HCT116 (cell line): Measurements from ENCODE around the gene RALGPS1. TPM values are rescaled to one million over a fixed set of nuclear protein-coding genes. Genes with fewer than 3 reads are reported as not detected.

ENCODE experiments used
- ATAC-seq: fragments of 200-7000 bp; cut with Tn5 transposase; 2 replicates; pipeline ENCODE4 v1.9.1; 2020; ENCODE audit warnings: mild to moderate bottlenecking, moderate library complexity
- BruUV-seq: library from RNA; stranded (reverse); fragments of 400-500 nt; replicated peaks from 2 replicates; lab custom pipeline; 2021; lab: Mats Ljungman, UMichigan
- CTCF ChIA-PET: fragments of 300-600 bp; sonication (Branson Sonifier 250); formaldehyde crosslinking; loops from one replicate; lab custom pipeline; 2021; ENCODE audit warnings: antibody characterized with exemption; lab: Charles Lee
- POLR2A ChIA-PET: fragments of 300-600, 350-600 bp; sonication (Branson Sonifier 250); formaldehyde crosslinking; loops from one replicate; lab custom pipeline; 2021; ENCODE audit warnings: antibody characterized with exemption; lab: Charles Lee
- RAD21 ChIA-PET, 2 experiments: fragments of 300-600 bp; sonication (Branson Sonifier 250); formaldehyde crosslinking; loops; one replicate each; lab custom pipeline; 2023; ENCODE audit warnings: low total read pairs in 2 of 2; ENCODE audit not compliant: uncharacterized antibody in 2 of 2, unreplicated experiment in 2 of 2, low non-redundant PET in 1 of 2; lab: Charles Lee
- DNase-seq: peaks from one replicate; pipeline ENCODE4 v3.0.0-alpha.2; 2010; ENCODE audit warnings: low read depth, low spot score
- H2AFZ ChIP-seq: fragments of 200-600 bp; shearing (Covaris generic), sonication (generic); 2 replicates; pipeline ENCODE4 v1.6.1; 2017; ENCODE audit warnings: low read depth, mixed run types, mixed read lengths, antibody characterized with exemption, low read length; ENCODE audit not compliant: poor library complexity, severe bottlenecking
- H3K27ac ChIP-seq: 2 replicates; pipeline ENCODE4 v1.5.1; 2012; ENCODE audit warnings: low read depth, low read length
- H3K27me3 ChIP-seq: fragments of 200-600 bp; sonication (generic); 2 replicates; pipeline ENCODE4 v1.6.1; 2016; ENCODE audit warnings: mixed run types, low read length, mixed read lengths; ENCODE audit not compliant: insufficient read depth
- H3K36me3 ChIP-seq, 2 experiments: fragments of 200-500 bp in 1 of 2; fragments of 200-600 bp in 1 of 2; sonication (Bioruptor generic) in 1 of 2; sonication (generic) in 1 of 2; 2 replicates each; pipeline versions ENCODE4 v1.5.1 to v1.6.1; 2014 to 2016; ENCODE audit warnings: low read length in 2 of 2, inconsistent platforms in 1 of 2, mixed read lengths in 1 of 2, mixed run types in 1 of 2; ENCODE audit not compliant: insufficient read depth in 2 of 2, control insufficient read depth in 1 of 2
- H3K4me1 ChIP-seq, 2 experiments: fragments of 200-600 bp in 1 of 2; sonication (generic) in 1 of 2; 2 replicates each; pipeline versions ENCODE4 v1.5.1 to v1.6.1; 2012 to 2017; ENCODE audit warnings: low read length in 2 of 2, inconsistent platforms in 1 of 2, mild to moderate bottlenecking in 1 of 2, mixed read lengths in 1 of 2, mixed run types in 1 of 2, moderate library complexity in 1 of 2; ENCODE audit not compliant: insufficient read depth in 2 of 2, control insufficient read depth in 1 of 2
- H3K4me2 ChIP-seq: fragments of 200-600 bp; sonication (generic); 2 replicates; pipeline ENCODE4 v1.6.1; 2017; ENCODE audit warnings: mixed run types, low read length, mixed read lengths
- H3K4me3 ChIP-seq, 2 experiments: fragments of 200-600 bp in 1 of 2; sonication (generic) in 1 of 2; replicated peaks in 1 of 2; 2 replicates each; pipeline ENCODE4 v1.5.1; 2011 to 2016; ENCODE audit warnings: low read length in 2 of 2, control low read depth in 1 of 2, low read depth in 1 of 2, mild to moderate bottlenecking in 1 of 2, mixed read lengths in 1 of 2, mixed run types in 1 of 2
- H3K79me2 ChIP-seq: fragments of 200-600 bp; sonication (generic); 2 replicates; pipeline ENCODE4 v1.6.1; 2017; ENCODE audit warnings: mild to moderate bottlenecking, mixed run types, low read length, moderate library complexity, mixed read lengths; ENCODE audit not compliant: insufficient read depth
- H3K9ac ChIP-seq: fragments of 200-600 bp; sonication (generic); 2 replicates; pipeline ENCODE4 v1.6.1; 2016; ENCODE audit warnings: low read length, mixed read lengths
- H3K9me2 ChIP-seq: fragments of 200-600 bp; sonication (generic), shearing (Covaris generic); 2 replicates; pipeline ENCODE4 v1.6.1; 2017; ENCODE audit warnings: mixed run types, mild to moderate bottlenecking, moderate library complexity; ENCODE audit not compliant: insufficient read depth
- H3K9me3 ChIP-seq, 2 experiments: fragments of 200-500 bp in 1 of 2; fragments of 200-600 bp in 1 of 2; sonication (Bioruptor generic) in 1 of 2; sonication (generic) in 1 of 2; 2 replicates each; pipeline ENCODE4 v1.6.1; 2014 to 2017; ENCODE audit warnings: low read length in 2 of 2, mixed read lengths in 2 of 2, inconsistent platforms in 1 of 2, low read depth in 1 of 2, mild to moderate bottlenecking in 1 of 2, mixed run types in 1 of 2, moderate library complexity in 1 of 2; ENCODE audit not compliant: control insufficient read depth in 1 of 2, insufficient read depth in 1 of 2
- H4K20me1 ChIP-seq: fragments of 200-600 bp; sonication (generic), shearing (Covaris generic); 2 replicates; pipeline ENCODE4 v1.6.1; 2017; ENCODE audit warnings: mixed run types, mild to moderate bottlenecking, moderate library complexity; ENCODE audit not compliant: insufficient read depth
- CEBPB ChIP-seq: IDR thresholded peaks from 2 replicates; pipeline ENCODE4 v1.6.1; 2012; ENCODE audit warnings: low read depth
- EZH2 ChIP-seq: fragments of 200-600 bp; sonication (generic); IDR thresholded peaks from 2 replicates; pipeline ENCODE4 v1.6.1; 2017; ENCODE audit warnings: antibody characterized with exemption, mixed run types
- EZH2phosphoT487 ChIP-seq: fragments of 200-600 bp; IDR thresholded peaks from 2 replicates; pipeline ENCODE4 v1.6.1; 2018; ENCODE audit warnings: antibody characterized with exemption, borderline replicate concordance
- POLR2A ChIP-seq: IDR thresholded peaks from 2 replicates; pipeline ENCODE4 v1.7.0; 2011; ENCODE audit warnings: borderline replicate concordance; ENCODE audit not compliant: insufficient read depth, insufficient read length; ENCODE audit errors: extremely low read depth
- RAD21 ChIP-seq: IDR thresholded peaks from 2 replicates; pipeline ENCODE4 v1.6.1; 2012; ENCODE audit warnings: low read depth, mild to moderate bottlenecking
- TCF7L2 ChIP-seq: IDR thresholded peaks from 2 replicates; pipeline ENCODE4 v1.7.0; 2011; ENCODE audit warnings: borderline replicate concordance, inconsistent platforms; ENCODE audit not compliant: insufficient read depth, insufficient read length; ENCODE audit errors: extremely low read depth
- YY1 ChIP-seq: IDR thresholded peaks from 2 replicates; pipeline ENCODE4 v1.6.1; 2011; ENCODE audit warnings: low read length, low read depth, moderate library complexity, mild to moderate bottlenecking; ENCODE audit not compliant: insufficient replicate concordance; ENCODE audit errors: extremely low read depth
- ZFX ChIP-seq: fragments of 450-650 bp; IDR thresholded peaks from 2 replicates; pipeline ENCODE4 v1.6.1; 2017
- intact Hi-C: fragments of 100-400 bp; cut with micrococcal nuclease; formaldehyde crosslinking; loops from 2 replicates; pipeline ENCODE4 v1.10.0; 2022
- total RNA-seq: library from RNA; stranded (reverse); gene quantifications from one replicate; pipeline ENCODE4 v1.2.1, GENCODE V29; 2021; ENCODE audit not compliant: unreplicated experiment
- TF ChIP-seq, protein P1 (sequence below): IDR thresholded peaks from 2 replicates; pipeline ENCODE4 v1.6.1; 2012
- TF ChIP-seq, protein P2 (sequence below): IDR thresholded peaks from 2 replicates; pipeline ENCODE4 v1.6.1; 2011; ENCODE audit warnings: mild to moderate bottlenecking, low read length, moderate library complexity; ENCODE audit not compliant: insufficient replicate concordance; ENCODE audit errors: extremely low read depth

RALGPS1 gene
- total RNA-seq, 1 experiment from 2014 or later: 7.6 TPM

DNA sequence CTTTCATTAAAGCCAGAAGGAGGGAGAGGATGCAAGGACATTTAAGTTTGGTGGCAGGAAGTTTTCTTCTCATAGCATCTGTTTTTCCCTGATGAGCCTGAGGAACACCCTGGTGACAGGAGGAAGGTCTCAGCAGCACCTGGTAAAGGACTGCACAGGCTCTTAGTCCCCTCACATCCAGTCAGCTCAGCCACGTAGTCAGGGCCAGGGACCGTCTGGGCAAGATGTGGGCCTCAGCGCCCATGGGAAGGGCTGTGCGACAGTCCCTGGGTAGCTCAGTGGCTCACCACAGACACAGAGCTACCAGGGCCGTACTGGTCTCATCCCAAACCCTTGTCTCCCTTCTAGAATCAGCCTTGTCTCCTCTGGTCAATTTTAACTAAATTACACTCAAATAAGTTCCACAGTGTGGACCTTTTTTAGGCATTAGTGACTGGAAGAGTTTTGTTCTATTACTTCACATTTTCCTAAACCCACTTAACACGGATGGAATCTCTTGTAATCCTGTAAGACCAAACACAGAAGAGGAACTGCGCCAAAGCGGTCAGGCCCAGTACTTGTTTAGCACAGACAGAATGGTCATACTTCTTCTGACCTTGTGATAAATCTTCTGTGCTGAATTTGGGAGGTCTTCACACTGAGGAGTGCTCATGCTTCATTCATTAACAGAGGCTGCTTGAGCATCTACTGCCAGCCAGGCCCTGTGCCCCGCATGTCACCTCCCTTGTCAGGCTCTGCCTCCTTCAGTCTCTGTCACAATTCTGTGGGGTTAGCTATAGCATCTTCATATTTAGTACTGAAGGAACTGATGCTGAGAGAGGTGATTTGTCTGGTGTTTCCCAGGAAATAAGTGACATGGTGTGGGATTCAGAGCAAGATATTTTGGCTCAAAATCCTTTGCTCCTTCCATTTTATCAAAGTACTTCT lies 116.5 kb downstream of the RALGPS1 start:
- no peak for TF ChIP-seq EZH2phosphoT487
- TF ChIP-seq, protein P1, sequence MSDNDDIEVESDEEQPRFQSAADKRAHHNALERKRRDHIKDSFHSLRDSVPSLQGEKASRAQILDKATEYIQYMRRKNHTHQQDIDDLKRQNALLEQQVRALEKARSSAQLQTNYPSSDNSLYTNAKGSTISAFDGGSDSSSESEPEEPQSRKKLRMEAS: no peak
- TF ChIP-seq POLR2A: no peak
- TF ChIP-seq, protein P2, sequence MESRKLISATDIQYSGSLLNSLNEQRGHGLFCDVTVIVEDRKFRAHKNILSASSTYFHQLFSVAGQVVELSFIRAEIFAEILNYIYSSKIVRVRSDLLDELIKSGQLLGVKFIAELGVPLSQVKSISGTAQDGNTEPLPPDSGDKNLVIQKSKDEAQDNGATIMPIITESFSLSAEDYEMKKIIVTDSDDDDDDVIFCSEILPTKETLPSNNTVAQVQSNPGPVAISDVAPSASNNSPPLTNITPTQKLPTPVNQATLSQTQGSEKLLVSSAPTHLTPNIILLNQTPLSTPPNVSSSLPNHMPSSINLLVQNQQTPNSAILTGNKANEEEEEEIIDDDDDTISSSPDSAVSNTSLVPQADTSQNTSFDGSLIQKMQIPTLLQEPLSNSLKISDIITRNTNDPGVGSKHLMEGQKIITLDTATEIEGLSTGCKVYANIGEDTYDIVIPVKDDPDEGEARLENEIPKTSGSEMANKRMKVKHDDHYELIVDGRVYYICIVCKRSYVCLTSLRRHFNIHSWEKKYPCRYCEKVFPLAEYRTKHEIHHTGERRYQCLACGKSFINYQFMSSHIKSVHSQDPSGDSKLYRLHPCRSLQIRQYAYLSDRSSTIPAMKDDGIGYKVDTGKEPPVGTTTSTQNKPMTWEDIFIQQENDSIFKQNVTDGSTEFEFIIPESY: no peak
- no peak for TF ChIP-seq ZFX
- no peak for TF ChIP-seq RAD21
- TF ChIP-seq CEBPB: no peak
- no peak for TF ChIP-seq YY1
- TF ChIP-seq TCF7L2: no peak
- no peak for TF ChIP-seq EZH2

More for the DNA sequence above, 116.5 kb downstream of the RALGPS1 start:
- no peaks in the 10 kb centered on the region for H3K36me3 ChIP-seq
- H3K4me2 ChIP-seq: no peak overlapping the region
- no peaks in the 10 kb centered on the region for H3K27me3 ChIP-seq
- H3K9me3 ChIP-seq: no peaks in the 10 kb centered on the region
- no peak overlapping the region for H2AFZ ChIP-seq
- RAD21 ChIA-PET: no interaction called here
- H3K79me2 ChIP-seq: no peaks in the 10 kb centered on the region
- H3K27ac ChIP-seq: no peak overlapping the region
- H3K9me2 ChIP-seq: no peaks in the 10 kb centered on the region
- intact Hi-C loops: no loop called here
- H3K4me1 ChIP-seq: no peaks in the 10 kb centered on the region
- no peaks in the 10 kb centered on the region for H4K20me1 ChIP-seq
- ATAC-seq (no peak), DNase-seq (no peak)
- H3K4me3 ChIP-seq: no peak overlapping the region
- POLR2A ChIA-PET: no interaction called here
- CTCF ChIA-PET: no interaction called here
- H3K9ac ChIP-seq: no peak overlapping the region
- BruUV-seq: no TSS peak
